ENCODE data around the gene LDB2.

Gene LDB2

GRCh38 chr4:16779028-16779675 is 119.3 kb downstream of the LDB2 start:
- H3K36me3 ChIP-seq (replicated peaks; ENCODE audit: insufficient read depth, low read length), result no peaks in the 10 kb centered on the region
- H3K4me3 ChIP-seq (ENCODE audit: low read length), result no peak overlapping the region
- H3K4me1 ChIP-seq (ENCODE audit: low read length), result no peaks in the 10 kb centered on the region
- no peak overlapping the region for H3K9ac ChIP-seq (ENCODE audit: low read length)
- H3K27me3 ChIP-seq (replicated peaks; ENCODE audit: insufficient read depth, low read length), result no peaks in the 10 kb centered on the region
- no peak for TF ChIP-seq EZH2phosphoT487 (IDR thresholded peaks at IDR 0.05; ENCODE audit: low read length)
- TF ChIP-seq EZH2 (optimal IDR thresholded peaks at IDR 0.05; ENCODE audit: low read depth, low read length), result no peak
- TF ChIP-seq CTCF (IDR thresholded peaks at IDR 0.05; ENCODE audit: low read length), result no peak
- DNase-seq, result no peak
- no peaks in the 10 kb centered on the region for H3F3A ChIP-seq (ENCODE audit: insufficient read depth, low read length)
- H2AFZ ChIP-seq (ENCODE audit: low read length), result no peak overlapping the region
- no peak overlapping the region for H3K27ac ChIP-seq (ENCODE audit: low read length)
- no peaks in the 10 kb centered on the region for H4K20me1 ChIP-seq (ENCODE audit: insufficient read depth, low read length)
- H3K79me2 ChIP-seq (ENCODE audit: low read length), result no peaks in the 10 kb centered on the region
- H3K9me3 ChIP-seq (replicated peaks; ENCODE audit: insufficient read depth, low read length), result no peaks in the 10 kb centered on the region
- H3K9me2 ChIP-seq (replicated peaks; ENCODE audit: insufficient read depth, low read length), result no peaks in the 10 kb centered on the region
- H3K4me2 ChIP-seq (ENCODE audit: low read depth, low read length), result no peak overlapping the region

GRCh38 chr4:16777726-16778125 is 120.7 kb downstream of the LDB2 start:
- no peaks in the 10 kb centered on the region for H3K9me2 ChIP-seq (replicated peaks; ENCODE audit: insufficient read depth, low read length)
- H3K36me3 ChIP-seq (replicated peaks; ENCODE audit: insufficient read depth, low read length), result no peaks in the 10 kb centered on the region
- H3K9me3 ChIP-seq (replicated peaks; ENCODE audit: insufficient read depth, low read length), result no peaks in the 10 kb centered on the region
- H3K4me3 ChIP-seq (ENCODE audit: low read length), result no peak overlapping the region
- no peak overlapping the region for H3K4me2 ChIP-seq (ENCODE audit: low read depth, low read length)
- H3F3A ChIP-seq (ENCODE audit: insufficient read depth, low read length), result no peaks in the 10 kb centered on the region
- no peaks in the 10 kb centered on the region for H3K27me3 ChIP-seq (replicated peaks; ENCODE audit: insufficient read depth, low read length)
- no peak overlapping the region for H2AFZ ChIP-seq (ENCODE audit: low read length)
- no peak for TF ChIP-seq EZH2 (optimal IDR thresholded peaks at IDR 0.05; ENCODE audit: low read depth, low read length)
- TF ChIP-seq EZH2phosphoT487 (IDR thresholded peaks at IDR 0.05; ENCODE audit: low read length), result no peak
- TF ChIP-seq CTCF (IDR thresholded peaks at IDR 0.05; ENCODE audit: low read length), result no peak
- H3K9ac ChIP-seq (ENCODE audit: low read length), result no peak overlapping the region
- H3K4me1 ChIP-seq (ENCODE audit: low read length), result no peaks in the 10 kb centered on the region
- H4K20me1 ChIP-seq (ENCODE audit: insufficient read depth, low read length), result no peaks in the 10 kb centered on the region
- no peak for DNase-seq
- H3K79me2 ChIP-seq (ENCODE audit: low read length), result no peaks in the 10 kb centered on the region
- H3K27ac ChIP-seq (ENCODE audit: low read length), result no peak overlapping the region

- H2AFZ ChIP-seq (ENCODE audit: low read length), result no peak overlapping the region
- no peaks in the 10 kb centered on the region for H3K9me3 ChIP-seq (replicated peaks; ENCODE audit: insufficient read depth, low read length)
- no peaks in the 10 kb centered on the region for H3F3A ChIP-seq (ENCODE audit: insufficient read depth, low read length)
- no peaks in the 10 kb centered on the region for H3K36me3 ChIP-seq (replicated peaks; ENCODE audit: insufficient read depth, low read length)
- H3K4me1 ChIP-seq (ENCODE audit: low read length), result no peaks in the 10 kb centered on the region
- H4K20me1 ChIP-seq (ENCODE audit: insufficient read depth, low read length), result no peaks in the 10 kb centered on the region
- no peaks in the 10 kb centered on the region for H3K79me2 ChIP-seq (ENCODE audit: low read length)
- H3K27me3 ChIP-seq (replicated peaks; ENCODE audit: insufficient read depth, low read length), result no peaks in the 10 kb centered on the region
- H3K4me3 ChIP-seq (ENCODE audit: low read length), result no peak overlapping the region
- DNase-seq, result no peak
- TF ChIP-seq CTCF (IDR thresholded peaks at IDR 0.05; ENCODE audit: low read length) (no peak), EZH2 (optimal IDR thresholded peaks at IDR 0.05; ENCODE audit: low read depth, low read length) (no peak), EZH2phosphoT487 (IDR thresholded peaks at IDR 0.05; ENCODE audit: low read length) (no peak)
- no peak overlapping the region for H3K4me2 ChIP-seq (ENCODE audit: low read depth, low read length)
- no peak overlapping the region for H3K27ac ChIP-seq (ENCODE audit: low read length)
- H3K9ac ChIP-seq (ENCODE audit: low read length), result no peak overlapping the region
- H3K9me2 ChIP-seq (replicated peaks; ENCODE audit: insufficient read depth, low read length), result no peaks in the 10 kb centered on the region
Observed at GRCh38 chr4:16775411-16776154, 122.9 kb downstream of the LDB2 start.

All from MM.1S (cell line).